Measurements from ENCODE around the gene SRMS.
A peak's percentile ranks its signal among the peaks of the same experiment; 100 is the strongest.
"Not testable (repeated sequence)": the region's sequence is repeated elsewhere in the genome, so short reads cannot be mapped to it uniquely, and the experiment has no call there.

The SRMS gene

GRCh38 chr20:63517376-63518309 lies 29.9 kb downstream of the SRMS start:
- no peak overlapping the region for H3K4me3 Mint-ChIP-seq
- peaks cover 3% of the 10 kb centered on the region for H3K4me1 Mint-ChIP-seq
- H3K36me3 Mint-ChIP-seq = peaks cover 2% of the 10 kb centered on the region
- peaks cover 2% of the 10 kb centered on the region for H3K27me3 Mint-ChIP-seq
- no peaks in the 10 kb centered on the region for H3K9me3 Mint-ChIP-seq
- H3K27ac Mint-ChIP-seq = no peak overlapping the region

- H3K36me3 Mint-ChIP-seq, H3K4me3 Mint-ChIP-seq, H3K9me3 Mint-ChIP-seq, H3K27ac Mint-ChIP-seq, H3K4me1 Mint-ChIP-seq: not testable (repeated sequence)
- H3K27me3 Mint-ChIP-seq = peaks cover 11% of the 10 kb centered on the region
Observed at GRCh38 chr20:63514520-63514919, 33.0 kb downstream of the SRMS start.

DNA sequence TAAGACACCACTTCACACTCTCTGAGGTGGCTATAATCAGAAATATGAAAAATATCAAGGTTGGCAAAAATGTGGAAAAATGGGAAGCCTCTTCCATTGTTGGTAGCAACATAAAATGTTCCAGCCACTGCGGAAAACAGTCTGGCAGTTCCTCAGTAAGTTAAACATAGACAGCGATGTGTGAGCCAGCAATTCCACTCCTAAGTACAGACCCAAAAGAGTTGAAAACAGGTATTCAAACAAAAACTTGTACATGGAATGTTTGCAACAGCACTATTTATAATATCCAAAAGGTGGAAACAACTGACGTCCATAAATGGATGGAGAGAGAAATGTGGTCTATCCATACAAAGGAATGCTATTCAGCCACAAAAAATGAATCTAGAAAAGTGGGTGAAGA lies 34.3 kb downstream of the SRMS start:
- no peaks in the 10 kb centered on the region for H3K9me3 Mint-ChIP-seq
- H3K27me3 Mint-ChIP-seq = peaks cover 16% of the 10 kb centered on the region
- H3K27ac Mint-ChIP-seq = no peak overlapping the region
- H3K36me3 Mint-ChIP-seq = no peaks in the 10 kb centered on the region
- H3K4me1 Mint-ChIP-seq = no peaks in the 10 kb centered on the region
- no peak overlapping the region for H3K4me3 Mint-ChIP-seq

GRCh38 chr20:63509088-63509564 lies 38.4 kb downstream of the SRMS start:
- peaks cover 1% of the 10 kb centered on the region for H3K9me3 Mint-ChIP-seq
- no peak overlapping the region for H3K4me3 Mint-ChIP-seq
- H3K27ac Mint-ChIP-seq = no peak overlapping the region
- H3K4me1 Mint-ChIP-seq = no peaks in the 10 kb centered on the region
- H3K36me3 Mint-ChIP-seq = peaks cover under 1% of the 10 kb centered on the region
- peaks cover 23% of the 10 kb centered on the region for H3K27me3 Mint-ChIP-seq

- Mint-ChIP-seq H3K4me3 (no peak overlapping the region), H3K4me1 (no peaks in the 10 kb centered on the region), H3K36me3 (peaks cover 1% of the 10 kb centered on the region), H3K27ac (no peak overlapping the region), H3K27me3 (peaks cover 22% of the 10 kb centered on the region), H3K9me3 (peaks cover 4% of the 10 kb centered on the region)
Observed at GRCh38 chr20:63508072-63508768, 39.3 kb downstream of the SRMS start.

DNA sequence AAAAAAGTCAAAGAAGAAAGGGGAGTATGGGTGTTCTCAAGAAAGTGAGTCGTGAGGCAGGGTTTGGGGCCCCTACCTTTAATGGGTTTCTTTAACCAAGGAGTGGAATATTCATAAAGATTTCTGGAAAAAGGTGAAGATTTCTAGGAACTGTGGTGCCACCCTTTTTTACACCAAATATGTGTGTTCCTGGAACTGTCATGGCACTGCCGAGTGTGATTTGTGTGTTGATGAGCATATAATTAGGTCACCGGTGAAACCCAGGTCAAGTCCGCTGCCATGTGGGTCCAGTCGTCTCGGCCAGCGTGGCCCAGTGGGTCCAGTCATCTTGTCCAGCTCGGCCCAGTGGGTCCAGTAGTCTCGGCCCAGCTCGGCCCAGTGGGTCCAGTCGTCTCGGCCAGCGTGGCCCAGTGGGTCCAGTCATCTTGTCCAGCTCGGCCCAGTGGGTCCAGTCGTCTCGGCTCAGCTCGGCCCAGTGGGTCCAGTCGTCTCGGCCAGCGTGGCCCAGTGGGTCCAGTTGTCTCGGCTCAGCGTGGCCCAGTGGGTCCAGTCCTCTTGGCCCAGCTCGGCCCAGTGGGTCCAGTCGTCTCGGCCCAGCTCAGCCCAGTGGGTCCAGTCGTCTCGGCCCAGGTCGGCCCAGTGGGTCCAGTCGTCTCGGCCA lies 40.3 kb downstream of the SRMS start:
- peaks cover 1% of the 10 kb centered on the region for H3K36me3 Mint-ChIP-seq
- H3K4me1 Mint-ChIP-seq = no peaks in the 10 kb centered on the region
- H3K9me3 Mint-ChIP-seq = peaks cover 4% of the 10 kb centered on the region
- peaks cover 21% of the 10 kb centered on the region for H3K27me3 Mint-ChIP-seq
- no peak overlapping the region for H3K4me3 Mint-ChIP-seq
- peak overlapping the region; percentile 36 for H3K27ac Mint-ChIP-seq

DNA sequence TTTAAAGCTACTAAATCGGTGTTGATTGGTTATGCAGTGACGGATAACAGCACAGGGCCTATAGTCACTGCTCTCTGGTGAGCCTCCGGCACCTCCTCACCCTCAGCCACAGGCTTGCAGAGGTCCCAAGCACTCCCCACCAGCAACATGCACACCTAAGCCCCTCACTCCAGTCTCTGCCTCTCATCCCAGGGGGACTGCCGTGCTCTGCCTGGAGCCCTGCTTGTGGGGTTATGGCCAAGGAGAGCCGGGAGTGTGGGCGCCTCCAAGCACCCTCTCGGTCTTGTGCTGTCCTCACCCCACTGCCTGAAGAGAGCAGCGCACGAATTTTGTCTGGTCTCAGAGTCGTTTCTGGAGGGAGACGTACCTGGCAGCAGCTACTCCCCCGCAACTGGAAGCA lies 41.8 kb downstream of the SRMS start:
- Mint-ChIP-seq H3K4me3 (no peak overlapping the region), H3K4me1 (no peaks in the 10 kb centered on the region), H3K27me3 (peaks cover 20% of the 10 kb centered on the region), H3K36me3 (peaks cover 1% of the 10 kb centered on the region), H3K27ac (no peak overlapping the region), H3K9me3 (peaks cover 4% of the 10 kb centered on the region)

- Mint-ChIP-seq H3K27ac (no peak overlapping the region), H3K9me3 (peaks cover 4% of the 10 kb centered on the region), H3K4me1 (no peaks in the 10 kb centered on the region), H3K27me3 (peaks cover 17% of the 10 kb centered on the region), H3K36me3 (peaks cover 1% of the 10 kb centered on the region), H3K4me3 (no peak overlapping the region)
Observed at GRCh38 chr20:63505281-63505680, 42.3 kb downstream of the SRMS start.

DNA sequence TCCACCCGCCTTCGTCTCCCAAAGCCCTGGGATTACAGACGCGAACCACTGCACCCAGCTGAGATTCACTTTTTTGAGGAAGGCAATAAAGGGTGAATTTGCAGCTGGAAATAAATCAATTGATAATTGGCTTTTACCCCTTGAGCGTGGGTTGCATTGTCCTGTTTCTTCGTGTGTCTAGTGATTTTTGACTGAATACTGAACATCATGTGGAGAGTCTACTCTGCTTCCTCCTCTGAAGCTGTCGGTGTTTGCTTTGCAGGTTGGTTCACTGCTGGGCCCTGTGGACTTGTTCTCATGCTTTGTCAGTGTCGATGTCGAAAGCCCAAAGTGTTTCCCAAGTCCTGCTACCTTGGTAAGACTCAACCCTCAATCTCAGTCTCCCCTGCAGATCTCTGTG lies 42.9 kb downstream of the SRMS start:
- H3K9me3 Mint-ChIP-seq = peaks cover 4% of the 10 kb centered on the region
- no peak overlapping the region for H3K27ac Mint-ChIP-seq
- no peaks in the 10 kb centered on the region for H3K4me1 Mint-ChIP-seq
- peaks cover 15% of the 10 kb centered on the region for H3K27me3 Mint-ChIP-seq
- H3K36me3 Mint-ChIP-seq = peaks cover 1% of the 10 kb centered on the region
- no peak overlapping the region for H3K4me3 Mint-ChIP-seq

GRCh38 chr20:63503524-63503923 lies 44.0 kb downstream of the SRMS start:
- H3K4me1 Mint-ChIP-seq = no peaks in the 10 kb centered on the region
- peaks cover 4% of the 10 kb centered on the region for H3K9me3 Mint-ChIP-seq
- H3K36me3 Mint-ChIP-seq = peaks cover 1% of the 10 kb centered on the region
- no peak overlapping the region for H3K27ac Mint-ChIP-seq
- no peak overlapping the region for H3K4me3 Mint-ChIP-seq
- H3K27me3 Mint-ChIP-seq = peaks cover 11% of the 10 kb centered on the region

- Mint-ChIP-seq H3K4me1 (no peaks in the 10 kb centered on the region), H3K27me3 (peaks cover 6% of the 10 kb centered on the region), H3K36me3 (peaks cover 1% of the 10 kb centered on the region), H3K27ac (no peak overlapping the region), H3K9me3 (peaks cover 4% of the 10 kb centered on the region), H3K4me3 (no peak overlapping the region)
Observed at GRCh38 chr20:63502671-63503172, 44.8 kb downstream of the SRMS start.

DNA sequence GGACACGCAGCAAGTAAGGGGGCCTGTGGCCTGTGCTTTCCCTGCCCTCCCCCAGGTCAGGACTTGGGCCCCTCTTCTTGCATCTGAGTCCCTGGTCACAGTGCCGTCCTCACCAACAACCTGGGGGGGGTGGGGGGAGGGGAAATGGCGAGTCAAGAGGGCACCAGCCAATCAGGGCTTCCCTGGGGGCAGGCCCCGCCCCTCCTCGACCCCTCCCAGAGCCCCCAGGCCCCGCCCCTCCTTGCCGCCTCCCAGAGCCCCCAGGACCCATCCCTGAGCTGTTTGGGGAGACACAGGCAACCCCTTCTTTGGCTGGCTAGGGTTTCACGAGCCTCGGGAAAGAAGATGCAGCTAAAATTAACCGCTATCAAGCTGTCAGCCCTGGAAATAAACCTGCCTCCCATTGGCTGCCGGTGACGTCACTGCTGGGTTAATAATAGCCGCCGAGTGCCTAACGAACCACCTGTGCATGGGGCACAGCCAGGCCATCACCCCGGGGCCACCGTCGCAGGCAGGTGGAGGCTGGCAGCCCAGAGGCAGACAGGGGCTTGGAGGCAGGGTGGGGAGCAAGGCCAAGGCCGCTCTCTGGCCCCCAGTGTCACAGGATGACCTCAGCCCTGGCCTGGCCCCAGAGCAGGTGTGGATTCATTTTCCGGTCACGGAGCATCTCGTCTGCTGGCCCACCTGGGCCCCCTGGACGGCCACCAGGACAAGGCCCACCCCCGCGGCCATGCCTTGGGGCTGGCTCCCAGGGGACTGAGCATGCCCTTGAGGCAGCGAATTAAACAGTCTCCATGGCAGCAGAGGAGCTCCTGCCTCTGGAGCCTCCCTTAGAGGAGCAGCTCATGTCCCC lies 45.5 kb downstream of the SRMS start:
- no peak overlapping the region for H3K4me3 Mint-ChIP-seq
- no peak overlapping the region for H3K27ac Mint-ChIP-seq
- H3K4me1 Mint-ChIP-seq = no peaks in the 10 kb centered on the region
- H3K36me3 Mint-ChIP-seq = peaks cover 1% of the 10 kb centered on the region
- peaks cover 9% of the 10 kb centered on the region for H3K27me3 Mint-ChIP-seq
- H3K9me3 Mint-ChIP-seq = peaks cover 4% of the 10 kb centered on the region

GRCh38 chr20:63500902-63501817 lies 46.4 kb downstream of the SRMS start:
- peaks cover 1% of the 10 kb centered on the region for H3K36me3 Mint-ChIP-seq
- H3K9me3 Mint-ChIP-seq = peaks cover 4% of the 10 kb centered on the region
- no peak overlapping the region for H3K4me3 Mint-ChIP-seq
- no peak overlapping the region for H3K27ac Mint-ChIP-seq
- peaks cover 10% of the 10 kb centered on the region for H3K27me3 Mint-ChIP-seq
- peaks cover 3% of the 10 kb centered on the region for H3K4me1 Mint-ChIP-seq
